ENCODE measurements around the gene PRPH2. TPM values are rescaled to one million over a fixed set of nuclear protein-coding genes. Genes with fewer than 3 reads are reported as not detected.
"Not testable (repeated sequence)": the region's sequence is repeated elsewhere in the genome, so short reads cannot be mapped to it uniquely, and the experiment has no call there.

PRPH2 gene
- total RNA-seq, 1 donor from 2014 or later: not detected

DNA sequence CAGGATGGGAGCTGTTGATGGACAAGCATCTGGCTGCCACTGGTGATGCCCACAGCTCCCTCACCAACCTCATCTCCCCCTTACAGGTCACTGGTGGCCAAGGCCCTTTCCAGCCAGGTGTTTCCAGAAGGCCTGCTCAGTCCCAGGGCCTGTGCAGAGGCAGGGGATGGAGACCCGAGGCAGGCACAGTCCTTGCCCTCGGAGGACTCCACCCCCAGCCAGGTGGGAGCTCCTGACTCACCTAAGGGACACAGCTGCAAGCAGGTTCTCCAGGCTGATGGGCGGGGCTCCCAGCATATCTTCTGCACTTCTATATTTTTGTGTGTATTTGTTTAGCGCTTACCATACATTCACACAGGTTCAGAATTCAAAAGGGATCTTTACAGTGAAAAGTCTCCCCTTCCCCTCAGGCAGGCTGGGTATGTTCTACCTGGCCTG lies 17.4 kb downstream of the PRPH2 start:
- H3K4me3 Mint-ChIP-seq: no peak overlapping the region
- no peaks in the 10 kb centered on the region for H3K4me1 Mint-ChIP-seq (ENCODE audit: low read depth)
- H3K27me3 Mint-ChIP-seq (ENCODE audit: insufficient read depth): no peaks in the 10 kb centered on the region
- H3K9me3 Mint-ChIP-seq: no peaks in the 10 kb centered on the region
- intact Hi-C loops (cut with micrococcal nuclease): no loop called here
- H3K36me3 Mint-ChIP-seq (ENCODE audit: low read depth): peaks cover 1% of the 10 kb centered on the region
- no peak for DNase-seq (ENCODE audit: low spot score)
- no peak overlapping the region for H3K27ac Mint-ChIP-seq

DNA sequence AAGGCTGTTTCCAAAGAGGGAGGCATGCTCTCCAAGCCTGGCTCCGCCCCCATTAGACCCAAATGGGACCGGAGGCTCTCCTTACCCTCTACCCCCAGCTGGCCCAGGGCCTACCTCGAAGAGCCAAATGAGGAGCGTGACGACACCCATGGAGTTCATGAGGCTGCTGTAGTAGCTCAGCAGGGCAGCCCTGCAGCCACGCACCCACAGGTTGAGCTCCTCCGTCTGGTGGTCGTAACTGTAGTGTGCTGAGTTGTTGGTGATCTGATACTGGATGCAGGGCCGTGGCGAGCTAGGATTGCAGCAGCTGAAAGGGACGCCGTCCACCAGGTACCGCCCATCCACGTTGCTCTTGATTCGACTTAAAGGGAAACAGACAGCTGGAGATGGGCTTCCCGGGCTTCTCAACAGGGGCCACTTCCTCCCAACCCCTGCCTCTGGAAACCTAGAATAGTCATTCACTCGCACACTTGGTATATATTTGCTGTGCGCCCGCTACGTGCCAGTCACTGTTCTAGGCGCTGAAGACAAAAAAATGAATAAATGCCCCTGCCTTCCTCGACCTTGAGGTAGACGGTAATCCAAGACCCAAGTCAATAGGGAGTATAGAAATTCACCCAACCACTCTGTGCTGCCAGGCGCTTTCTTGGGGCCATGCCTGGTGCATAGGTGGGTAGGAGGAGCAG lies 18.0 kb downstream of the PRPH2 start:
- no peak for DNase-seq (ENCODE audit: low spot score)
- no peak overlapping the region for H3K4me3 Mint-ChIP-seq
- intact Hi-C loops (cut with micrococcal nuclease): no loop called here
- H3K4me1 Mint-ChIP-seq (ENCODE audit: low read depth): no peaks in the 10 kb centered on the region
- no peaks in the 10 kb centered on the region for H3K9me3 Mint-ChIP-seq
- peaks cover 1% of the 10 kb centered on the region for H3K36me3 Mint-ChIP-seq (ENCODE audit: low read depth)
- H3K27ac Mint-ChIP-seq: no peak overlapping the region
- H3K27me3 Mint-ChIP-seq (ENCODE audit: insufficient read depth): no peaks in the 10 kb centered on the region

DNA sequence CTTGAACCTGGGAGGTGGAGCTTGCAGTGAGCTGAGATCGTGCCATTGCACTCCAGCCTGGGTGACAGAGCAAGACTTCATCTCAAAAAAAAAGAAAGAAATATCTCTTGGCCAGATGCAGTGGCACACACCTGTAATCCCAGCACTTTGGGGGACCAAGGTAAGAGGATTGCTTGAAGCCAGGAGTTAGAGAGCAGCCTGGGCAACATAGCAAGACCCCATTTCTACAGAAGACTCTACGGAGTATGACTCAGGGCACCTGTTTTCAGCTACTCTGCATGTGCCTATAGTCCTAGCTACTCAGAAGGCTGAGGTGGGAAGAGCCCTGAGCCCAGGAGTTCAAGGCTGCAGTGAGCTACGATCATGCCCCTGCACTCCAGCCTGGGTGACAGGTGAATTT lies 19.6 kb downstream of the PRPH2 start:
- H3K4me3 Mint-ChIP-seq; DNase-seq (ENCODE audit: low spot score); H3K27me3 Mint-ChIP-seq (ENCODE audit: insufficient read depth); H3K36me3 Mint-ChIP-seq (ENCODE audit: low read depth); H3K9me3 Mint-ChIP-seq; intact Hi-C loops (cut with micrococcal nuclease); H3K27ac Mint-ChIP-seq; H3K4me1 Mint-ChIP-seq (ENCODE audit: low read depth): not testable (repeated sequence)

DNA sequence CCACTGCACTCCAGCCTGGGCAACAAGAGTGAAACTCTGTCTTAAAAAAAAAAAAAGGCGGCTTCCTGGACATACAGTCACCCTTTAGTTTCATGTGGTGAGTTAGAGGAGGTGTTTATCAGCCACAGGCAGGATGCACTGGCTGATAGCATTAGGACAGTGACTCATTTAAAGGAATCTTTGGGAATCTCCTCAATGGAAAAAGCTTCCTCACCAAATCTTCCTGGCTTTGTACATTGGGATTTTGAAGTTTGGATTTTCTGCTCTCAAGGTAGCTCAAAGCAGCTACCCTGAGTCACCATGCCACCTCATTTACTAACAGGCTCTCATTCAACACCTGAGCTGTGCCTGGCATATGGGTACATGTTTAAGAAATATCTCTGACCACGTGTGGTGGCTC lies 20.2 kb downstream of the PRPH2 start:
- no peaks in the 10 kb centered on the region for H3K4me1 Mint-ChIP-seq (ENCODE audit: low read depth)
- no peaks in the 10 kb centered on the region for H3K27me3 Mint-ChIP-seq (ENCODE audit: insufficient read depth)
- intact Hi-C loops (cut with micrococcal nuclease): no loop called here
- H3K36me3 Mint-ChIP-seq (ENCODE audit: low read depth): peaks cover 1% of the 10 kb centered on the region
- no peaks in the 10 kb centered on the region for H3K9me3 Mint-ChIP-seq
- no peak for DNase-seq (ENCODE audit: low spot score)
- H3K4me3 Mint-ChIP-seq: no peak overlapping the region
- H3K27ac Mint-ChIP-seq: no peak overlapping the region

DNA sequence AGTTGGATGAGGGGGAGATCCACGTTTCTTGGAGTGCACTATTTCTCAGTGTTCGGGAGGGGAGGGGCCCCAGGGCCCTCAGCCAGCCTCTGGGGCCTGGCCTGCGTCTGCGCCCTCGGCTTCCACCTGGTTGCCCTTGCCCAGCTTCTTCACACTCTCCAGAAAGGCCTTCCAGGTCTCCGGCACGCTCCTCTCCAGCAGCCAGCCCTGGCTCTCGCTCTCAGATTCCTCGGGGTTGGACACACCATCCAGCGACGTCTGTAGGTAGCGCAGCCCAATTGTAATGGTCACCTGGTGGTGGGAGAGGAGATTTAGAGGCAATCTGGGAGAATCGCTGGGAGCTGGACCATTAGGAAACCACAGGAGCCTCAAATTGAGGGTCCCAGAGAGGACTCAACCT lies 24.2 kb downstream of the PRPH2 start:
- peaks cover 16% of the 10 kb centered on the region for H3K4me1 Mint-ChIP-seq (ENCODE audit: low read depth)
- intact Hi-C loops (cut with micrococcal nuclease): no loop called here

DNA sequence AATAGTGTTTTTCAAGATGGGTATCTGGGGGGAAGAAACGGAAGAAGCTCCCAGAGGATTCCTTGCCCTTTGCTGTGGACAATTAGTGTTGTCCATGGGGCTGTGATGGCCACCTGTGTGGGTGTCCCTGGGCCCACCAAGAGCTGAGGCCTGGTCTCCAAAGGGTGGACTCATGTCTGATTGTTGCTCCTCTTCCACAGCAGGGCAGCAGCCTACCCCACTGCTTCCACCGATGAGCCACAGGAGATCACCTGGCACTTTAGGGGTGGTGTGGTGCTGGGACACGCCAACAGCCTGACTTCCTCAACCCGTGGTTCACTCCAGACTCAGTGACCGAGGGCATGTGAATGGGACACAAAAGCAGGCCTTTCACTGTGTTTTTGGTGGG lies 25.1 kb downstream of the PRPH2 start:
- Mint-ChIP-seq H3K9me3 (no peaks in the 10 kb centered on the region), H3K4me1 (ENCODE audit: low read depth) (peaks cover 26% of the 10 kb centered on the region), H3K27ac (no peak overlapping the region), H3K36me3 (ENCODE audit: low read depth) (peaks cover 23% of the 10 kb centered on the region), H3K4me3 (no peak overlapping the region), H3K27me3 (ENCODE audit: insufficient read depth) (no peaks in the 10 kb centered on the region)
- intact Hi-C loops (cut with micrococcal nuclease): no loop called here
- DNase-seq (ENCODE audit: low spot score): no peak

More for the DNA sequence above, 24.2 kb downstream of the PRPH2 start:
- Mint-ChIP-seq H3K36me3 (ENCODE audit: low read depth) (peaks cover 13% of the 10 kb centered on the region), H3K27ac (no peak overlapping the region), H3K4me3 (no peak overlapping the region), H3K9me3 (no peaks in the 10 kb centered on the region), H3K27me3 (ENCODE audit: insufficient read depth) (no peaks in the 10 kb centered on the region)
- no peak for DNase-seq (ENCODE audit: low spot score)

DNA sequence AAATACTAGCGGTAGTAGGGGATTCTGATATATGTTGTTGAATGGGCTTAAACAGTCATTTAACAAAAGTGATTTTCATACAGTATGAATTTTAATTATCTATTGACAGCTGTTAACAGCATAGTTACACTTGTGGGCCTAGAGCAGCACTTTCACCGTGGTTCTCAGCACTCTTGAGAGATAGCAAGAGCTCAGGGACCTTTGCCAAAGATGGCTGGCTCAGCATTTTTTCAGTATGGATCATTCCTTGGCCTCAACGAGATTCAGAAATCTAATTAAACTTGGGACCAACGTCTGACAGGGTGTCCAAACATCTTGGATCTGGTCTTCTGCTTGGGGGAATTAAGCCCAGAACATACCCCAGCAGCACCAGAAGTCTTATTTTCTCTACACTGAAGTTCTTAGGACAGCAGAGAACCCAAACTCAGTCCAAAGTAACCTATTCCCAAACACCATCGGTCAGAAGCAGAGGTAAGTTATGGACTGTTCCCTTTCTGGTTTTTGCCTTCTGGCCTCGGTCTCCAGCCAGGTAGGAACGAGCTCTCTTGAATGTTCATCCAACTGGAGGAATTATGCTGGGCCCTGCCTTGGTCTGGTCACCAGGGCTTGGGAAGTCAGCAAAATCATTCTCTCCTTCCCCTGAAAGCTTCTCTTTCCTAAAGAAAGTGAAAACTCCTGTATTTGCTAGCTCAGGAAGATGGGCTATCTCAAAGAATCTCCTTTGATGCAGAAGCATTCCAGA lies 25.7 kb downstream of the PRPH2 start:
- Mint-ChIP-seq H3K4me1 (ENCODE audit: low read depth) (peaks cover 28% of the 10 kb centered on the region), H3K4me3 (no peak overlapping the region), H3K27ac (no peak overlapping the region), H3K36me3 (ENCODE audit: low read depth) (peaks cover 25% of the 10 kb centered on the region), H3K9me3 (no peaks in the 10 kb centered on the region), H3K27me3 (ENCODE audit: insufficient read depth) (no peaks in the 10 kb centered on the region)
- intact Hi-C loops (cut with micrococcal nuclease): no loop called here
- no peak for DNase-seq (ENCODE audit: low spot score)

DNA sequence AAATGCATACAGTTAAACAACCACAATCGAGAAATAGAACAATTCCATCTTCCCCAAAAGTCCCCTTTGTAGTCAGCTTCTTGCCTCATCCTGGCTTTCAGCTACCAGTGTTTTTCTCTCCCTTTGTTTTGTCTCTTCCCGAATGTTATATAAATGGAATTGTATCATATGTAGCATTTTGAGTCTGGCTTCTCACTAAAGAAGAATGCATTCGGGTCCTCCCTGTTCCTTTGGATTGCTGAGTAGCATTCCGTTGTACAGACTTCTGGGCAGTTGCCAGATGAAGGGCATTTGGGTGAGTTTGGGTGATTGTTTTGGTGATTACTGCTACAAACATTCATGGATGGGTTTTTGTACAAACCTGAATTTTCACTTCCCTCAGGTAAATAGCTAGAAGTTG lies 27.8 kb downstream of the PRPH2 start:
- intact Hi-C loops (cut with micrococcal nuclease): loop anchor here (5.0 kb wide), 1 partner anchor 33 kb away; no protein-coding TSS in a partner anchor
- Mint-ChIP-seq H3K36me3 (ENCODE audit: low read depth) (peaks cover 36% of the 10 kb centered on the region), H3K9me3 (no peaks in the 10 kb centered on the region), H3K27ac (no peak overlapping the region), H3K4me1 (ENCODE audit: low read depth) (peaks cover 35% of the 10 kb centered on the region), H3K27me3 (ENCODE audit: insufficient read depth) (no peaks in the 10 kb centered on the region), H3K4me3 (no peak overlapping the region)
- DNase-seq (ENCODE audit: low spot score): no peak

DNA sequence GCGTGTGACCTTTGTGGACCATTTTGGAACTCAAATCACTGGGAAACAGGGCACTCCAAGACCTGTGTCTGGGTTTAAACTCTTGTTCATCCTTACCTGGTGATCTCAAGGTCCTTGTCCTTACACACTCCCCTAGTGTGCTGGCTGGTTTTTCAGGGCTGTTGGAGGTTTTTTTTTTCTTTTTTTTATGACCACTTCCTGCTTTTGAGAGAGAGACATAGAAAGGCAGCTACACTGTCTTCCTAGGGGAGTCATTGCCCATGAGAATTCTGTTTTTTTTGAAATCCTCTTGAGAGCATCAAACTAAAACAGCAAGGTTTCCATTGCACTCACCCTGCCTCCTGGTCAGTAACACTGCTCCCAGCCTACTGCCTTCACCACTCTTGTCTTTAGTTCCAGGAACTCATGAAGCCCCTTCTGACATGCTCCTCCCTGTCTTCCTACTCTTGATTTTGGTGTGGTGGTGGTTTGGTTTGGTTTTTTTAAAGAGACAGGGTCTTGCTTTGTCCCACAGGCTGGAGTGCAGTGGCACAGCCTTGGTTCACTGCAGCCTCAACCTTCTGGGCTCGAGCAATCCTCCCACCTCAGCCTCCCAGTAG lies 28.6 kb downstream of the PRPH2 start:
- Mint-ChIP-seq H3K4me3 (no peak overlapping the region), H3K27me3 (ENCODE audit: insufficient read depth) (no peaks in the 10 kb centered on the region), H3K4me1 (ENCODE audit: low read depth) (peaks cover 35% of the 10 kb centered on the region), H3K36me3 (ENCODE audit: low read depth) (peaks cover 41% of the 10 kb centered on the region), H3K27ac (peak overlapping the region; percentile 85), H3K9me3 (no peaks in the 10 kb centered on the region)
- intact Hi-C loops (cut with micrococcal nuclease): loop anchor here (5.0 kb wide), 1 partner anchor 33 kb away; no protein-coding TSS in a partner anchor
- DNase-seq (ENCODE audit: low spot score): peak; percentile 9

DNA sequence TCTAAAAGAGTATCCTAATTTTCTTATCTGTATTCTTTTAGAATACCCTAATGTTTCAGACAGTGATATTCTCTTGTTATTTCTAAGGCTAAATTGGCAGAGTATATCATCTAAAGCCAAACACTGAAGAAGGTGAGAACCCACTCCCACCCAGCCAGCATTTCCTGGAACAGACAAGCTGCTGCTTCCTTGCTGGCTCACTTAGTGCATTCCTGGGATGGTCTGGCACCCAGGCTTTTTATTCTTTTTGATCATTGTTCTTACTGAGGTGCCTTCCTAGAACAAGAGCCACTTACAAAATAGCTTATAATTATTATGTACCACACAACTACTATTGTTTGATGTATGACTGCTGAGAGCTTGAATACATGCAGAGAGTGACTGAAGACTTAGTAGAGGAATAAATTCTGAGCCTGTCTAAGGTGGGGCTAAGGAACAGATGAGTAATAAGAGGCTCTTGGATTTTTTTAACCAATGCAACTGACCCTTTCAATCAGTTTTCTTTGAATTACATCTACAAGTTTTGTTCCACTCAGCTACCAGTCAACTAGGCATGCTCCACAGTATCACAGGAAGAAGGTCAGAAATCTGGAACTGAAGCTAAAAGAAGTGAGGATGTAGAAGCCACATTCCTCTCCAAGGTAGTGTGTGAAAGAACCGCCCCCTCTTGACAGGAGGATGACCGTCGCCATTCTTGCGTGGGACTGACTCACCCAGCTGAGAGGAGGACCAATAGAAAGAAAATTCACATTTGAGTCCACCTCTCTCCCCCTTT lies 30.1 kb downstream of the PRPH2 start:
- DNase-seq (ENCODE audit: low spot score): no peak
- H3K4me3 Mint-ChIP-seq: no peak overlapping the region
- intact Hi-C loops (cut with micrococcal nuclease): loop anchor here (5.0 kb wide), 1 partner anchor 35 kb away; no protein-coding TSS in a partner anchor

DNA sequence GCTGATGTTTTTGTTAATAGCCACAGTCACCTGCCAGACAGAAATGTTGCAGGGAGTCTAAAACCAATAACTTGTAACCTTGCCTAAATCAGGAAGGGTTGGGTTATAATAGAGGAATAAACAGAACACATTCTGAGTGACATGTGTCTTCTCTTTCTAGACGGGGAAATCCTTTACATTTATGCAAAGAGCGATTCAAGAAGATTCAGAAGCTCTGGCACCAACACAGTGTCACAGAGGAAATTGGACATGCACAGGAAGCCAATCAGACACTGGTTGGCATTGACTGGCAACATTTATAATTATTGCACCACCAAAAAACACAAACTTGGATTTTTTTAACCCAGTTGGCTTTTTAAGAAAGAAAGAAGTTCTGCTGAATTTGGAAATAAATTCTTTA lies 31.5 kb downstream of the PRPH2 start:
- H3K4me3 Mint-ChIP-seq: no peak overlapping the region
- no peaks in the 10 kb centered on the region for H3K9me3 Mint-ChIP-seq
- no peaks in the 10 kb centered on the region for H3K27me3 Mint-ChIP-seq (ENCODE audit: insufficient read depth)
- no peak for DNase-seq (ENCODE audit: low spot score)
- peaks cover 56% of the 10 kb centered on the region for H3K36me3 Mint-ChIP-seq (ENCODE audit: low read depth)
- peaks cover 35% of the 10 kb centered on the region for H3K4me1 Mint-ChIP-seq (ENCODE audit: low read depth)
- intact Hi-C loops (cut with micrococcal nuclease): loop anchor here (5.0 kb wide), 1 partner anchor 36 kb away; no protein-coding TSS in a partner anchor
- H3K27ac Mint-ChIP-seq: peak overlapping the region; percentile 62

More for the DNA sequence above, 30.1 kb downstream of the PRPH2 start:
- Mint-ChIP-seq H3K9me3 (no peaks in the 10 kb centered on the region), H3K27me3 (ENCODE audit: insufficient read depth) (no peaks in the 10 kb centered on the region), H3K27ac (peak overlapping the region; percentile 58), H3K4me1 (ENCODE audit: low read depth) (peaks cover 35% of the 10 kb centered on the region), H3K36me3 (ENCODE audit: low read depth) (peaks cover 53% of the 10 kb centered on the region)

DNA sequence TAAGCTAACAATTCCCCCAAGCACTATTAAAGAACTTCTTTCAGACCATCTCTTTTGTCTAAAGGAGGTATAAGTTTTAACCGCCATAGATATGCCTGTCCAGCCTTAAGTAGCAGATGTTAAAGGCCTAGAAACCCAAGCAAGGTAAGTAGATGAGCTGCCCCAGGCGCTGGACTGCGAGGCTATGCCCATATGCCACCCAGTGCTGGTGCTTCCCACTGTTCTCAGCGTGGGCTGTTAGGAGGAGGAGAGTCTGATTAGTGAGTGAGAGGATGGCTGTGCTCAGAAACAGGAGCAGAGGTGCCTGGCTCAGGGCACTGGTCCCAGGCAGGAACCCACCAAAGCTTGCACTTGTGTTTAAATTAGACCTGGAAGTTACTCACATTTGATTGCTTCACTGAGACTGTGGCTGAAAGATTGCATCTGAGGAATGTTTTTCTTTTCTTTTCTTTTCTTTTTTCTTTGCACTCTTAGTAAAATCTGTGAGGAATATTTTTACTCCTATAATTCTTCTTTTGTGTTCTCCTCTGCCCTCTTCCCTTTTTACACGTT lies 32.2 kb downstream of the PRPH2 start:
- peaks cover 35% of the 10 kb centered on the region for H3K4me1 Mint-ChIP-seq (ENCODE audit: low read depth)
- H3K36me3 Mint-ChIP-seq (ENCODE audit: low read depth): peaks cover 56% of the 10 kb centered on the region
- no peak overlapping the region for H3K4me3 Mint-ChIP-seq
- no peak for DNase-seq (ENCODE audit: low spot score)
- H3K27ac Mint-ChIP-seq: peak overlapping the region; percentile 62
- H3K27me3 Mint-ChIP-seq (ENCODE audit: insufficient read depth): no peaks in the 10 kb centered on the region
- intact Hi-C loops (cut with micrococcal nuclease): loop anchor here (5.0 kb wide), 1 partner anchor 37 kb away; no protein-coding TSS in a partner anchor
- no peaks in the 10 kb centered on the region for H3K9me3 Mint-ChIP-seq

All from activated T-helper 1 cell treated with anti-CD3 and anti-CD28 coated beads, Interleukin-12 subunit alpha, Interleukin-12 subunit beta, Interleukin-2, Interleukin-4 antibody, amounts not matched to agents 30 ng/mL and 10 ng/mL and 1 ng/mL, durations not matched to agents 14 hours and 24 hours and 36 hours (primary cell).